ENCODE data around the gene MAP2K5.

MAP2K5 gene

DNA sequence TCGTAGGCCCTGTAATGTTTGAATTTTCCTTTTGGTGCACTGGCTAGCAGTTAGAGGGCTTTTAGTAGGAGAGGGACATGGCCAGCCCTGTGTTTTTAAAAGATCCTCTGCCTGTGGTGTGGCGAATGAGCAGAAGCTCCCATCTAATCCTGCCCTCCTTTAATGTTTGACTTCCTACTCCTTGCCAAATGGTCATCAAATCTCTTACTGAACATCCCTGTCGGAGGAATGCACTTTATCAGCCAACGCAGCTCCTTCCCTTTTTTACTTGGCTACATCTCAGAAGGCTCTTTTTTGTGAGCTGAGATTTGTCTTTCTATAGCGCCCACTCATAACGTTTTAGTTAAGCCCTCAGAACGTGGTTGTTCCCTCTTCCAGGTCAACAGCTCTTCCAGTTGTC lies 44.8 kb downstream of the MAP2K5 start:
- TF ChIP-seq, protein P1, sequence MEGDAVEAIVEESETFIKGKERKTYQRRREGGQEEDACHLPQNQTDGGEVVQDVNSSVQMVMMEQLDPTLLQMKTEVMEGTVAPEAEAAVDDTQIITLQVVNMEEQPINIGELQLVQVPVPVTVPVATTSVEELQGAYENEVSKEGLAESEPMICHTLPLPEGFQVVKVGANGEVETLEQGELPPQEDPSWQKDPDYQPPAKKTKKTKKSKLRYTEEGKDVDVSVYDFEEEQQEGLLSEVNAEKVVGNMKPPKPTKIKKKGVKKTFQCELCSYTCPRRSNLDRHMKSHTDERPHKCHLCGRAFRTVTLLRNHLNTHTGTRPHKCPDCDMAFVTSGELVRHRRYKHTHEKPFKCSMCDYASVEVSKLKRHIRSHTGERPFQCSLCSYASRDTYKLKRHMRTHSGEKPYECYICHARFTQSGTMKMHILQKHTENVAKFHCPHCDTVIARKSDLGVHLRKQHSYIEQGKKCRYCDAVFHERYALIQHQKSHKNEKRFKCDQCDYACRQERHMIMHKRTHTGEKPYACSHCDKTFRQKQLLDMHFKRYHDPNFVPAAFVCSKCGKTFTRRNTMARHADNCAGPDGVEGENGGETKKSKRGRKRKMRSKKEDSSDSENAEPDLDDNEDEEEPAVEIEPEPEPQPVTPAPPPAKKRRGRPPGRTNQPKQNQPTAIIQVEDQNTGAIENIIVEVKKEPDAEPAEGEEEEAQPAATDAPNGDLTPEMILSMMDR (conservative IDR thresholded peaks at IDR 0.05; ENCODE audit: low read length), result no peak
- no peak for TF ChIP-seq EZH2phosphoT487 (IDR thresholded peaks at IDR 0.05; ENCODE audit: borderline replicate concordance)

DNA sequence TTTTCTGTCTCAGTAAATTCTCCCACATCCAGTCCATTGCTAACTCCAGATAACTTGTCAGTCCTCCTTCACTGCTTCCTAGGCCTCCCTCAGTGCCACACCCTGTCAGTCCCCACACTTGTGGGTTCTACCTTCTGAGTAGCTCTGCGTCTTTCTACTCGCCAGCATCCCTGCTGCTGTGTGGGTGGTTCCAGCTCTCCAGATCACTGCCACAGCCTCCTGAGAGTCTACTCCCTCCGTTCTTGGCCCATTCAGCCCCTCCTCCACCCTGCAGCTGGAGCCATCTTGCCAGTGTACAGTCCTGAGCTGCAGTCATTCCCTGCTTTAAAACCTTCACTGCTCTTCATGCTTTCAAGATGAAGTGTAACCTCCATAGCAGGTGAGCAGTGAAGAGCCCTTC lies 45.3 kb downstream of the MAP2K5 start:
- no peaks in the 10 kb centered on the region for H3K79me2 ChIP-seq (ENCODE audit: insufficient read depth, low read length)
- H3K9ac ChIP-seq (ENCODE audit: low read depth, low read length, poor library complexity, severe bottlenecking), result no peak overlapping the region
- H3K4me3 ChIP-seq (ENCODE audit: low read length, poor library complexity, severe bottlenecking), result no peak overlapping the region
- no peaks in the 10 kb centered on the region for H3K4me1 ChIP-seq (ENCODE audit: insufficient read depth, low read length, poor library complexity, severe bottlenecking)
- H3K9me2 ChIP-seq (replicated peaks; ENCODE audit: low read depth, low read length), result no peaks in the 10 kb centered on the region
- TF ChIP-seq, protein P1 (conservative IDR thresholded peaks at IDR 0.05; ENCODE audit: low read length), result no peak
- no peak for TF ChIP-seq EZH2phosphoT487 (IDR thresholded peaks at IDR 0.05; ENCODE audit: borderline replicate concordance)
- no peak overlapping the region for H3K4me2 ChIP-seq (ENCODE audit: low read depth, low read length, poor library complexity, severe bottlenecking)
- H2AFZ ChIP-seq (ENCODE audit: low read length), result no peak overlapping the region
- peaks cover 61% of the 10 kb centered on the region; the same call in 1 of the 2 replicates for H3K36me3 ChIP-seq (ENCODE audit: insufficient read depth, low read length)
- no peaks in the 10 kb centered on the region for H3K27me3 ChIP-seq (ENCODE audit: insufficient read depth, low read length, poor library complexity, severe bottlenecking)
- H3K9me3 ChIP-seq (ENCODE audit: insufficient read depth, low read depth, low read length), result no peaks in the 10 kb centered on the region
- H3F3A ChIP-seq (ENCODE audit: low read depth), result no peaks in the 10 kb centered on the region
- H4K20me1 ChIP-seq (ENCODE audit: insufficient read depth, low read length, poor library complexity, severe bottlenecking), result no peaks in the 10 kb centered on the region

More for the DNA sequence above, 44.8 kb downstream of the MAP2K5 start:
- Histone ChIP-seq H2AFZ (ENCODE audit: low read length) (no peak overlapping the region), H3K79me2 (ENCODE audit: insufficient read depth, low read length) (no peaks in the 10 kb centered on the region), H3K27me3 (ENCODE audit: insufficient read depth, low read length, poor library complexity, severe bottlenecking) (no peaks in the 10 kb centered on the region), H3K4me1 (ENCODE audit: insufficient read depth, low read length, poor library complexity, severe bottlenecking) (no peaks in the 10 kb centered on the region), H3K9me2 (replicated peaks; ENCODE audit: low read depth, low read length) (no peaks in the 10 kb centered on the region), H4K20me1 (ENCODE audit: insufficient read depth, low read length, poor library complexity, severe bottlenecking) (no peaks in the 10 kb centered on the region), H3K4me2 (ENCODE audit: low read depth, low read length, poor library complexity, severe bottlenecking) (no peak overlapping the region), H3K9ac (ENCODE audit: low read depth, low read length, poor library complexity, severe bottlenecking) (no peak overlapping the region), H3K36me3 (ENCODE audit: insufficient read depth, low read length) (peaks cover 60% of the 10 kb centered on the region; the same call in 1 of the 2 replicates), H3K9me3 (ENCODE audit: insufficient read depth, low read depth, low read length) (no peaks in the 10 kb centered on the region), H3K4me3 (ENCODE audit: low read length, poor library complexity, severe bottlenecking) (no peak overlapping the region), H3F3A (ENCODE audit: low read depth) (no peaks in the 10 kb centered on the region)

DNA sequence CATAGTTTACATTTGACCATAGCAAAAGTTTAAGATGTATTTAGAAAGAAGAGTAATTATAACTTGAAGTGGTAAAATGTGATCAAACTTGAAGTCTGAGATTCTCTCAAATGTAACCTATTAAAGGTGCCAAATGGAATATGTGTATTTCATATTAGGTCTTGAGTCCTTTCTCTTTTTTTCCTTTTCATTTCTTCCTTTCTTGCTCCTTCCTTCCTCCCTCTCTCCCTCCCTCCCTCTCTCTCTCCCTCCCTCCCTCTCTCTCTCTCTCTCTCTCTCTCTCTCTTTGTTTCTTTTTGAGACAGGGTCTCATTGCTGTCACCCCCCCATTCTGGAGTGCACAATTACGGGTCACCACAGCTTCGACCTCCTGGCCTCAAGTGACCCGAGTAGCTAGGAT lies 47.7 kb downstream of the MAP2K5 start:
- no peaks in the 10 kb centered on the region for H3K4me1 ChIP-seq (ENCODE audit: insufficient read depth, low read length, poor library complexity, severe bottlenecking)
- peaks cover 77% of the 10 kb centered on the region; the same call in 1 of the 2 replicates for H3K36me3 ChIP-seq (ENCODE audit: insufficient read depth, low read length)
- no peaks in the 10 kb centered on the region for H3K79me2 ChIP-seq (ENCODE audit: insufficient read depth, low read length)
- TF ChIP-seq, protein P1 (conservative IDR thresholded peaks at IDR 0.05; ENCODE audit: low read length), result no peak
- TF ChIP-seq EZH2phosphoT487 (IDR thresholded peaks at IDR 0.05; ENCODE audit: borderline replicate concordance), result no peak
- H3K4me2 ChIP-seq (ENCODE audit: low read depth, low read length, poor library complexity, severe bottlenecking), result no peak overlapping the region
- H4K20me1 ChIP-seq (ENCODE audit: insufficient read depth, low read length, poor library complexity, severe bottlenecking), result no peaks in the 10 kb centered on the region
- no peak overlapping the region for H2AFZ ChIP-seq (ENCODE audit: low read length)
- no peak overlapping the region for H3K9ac ChIP-seq (ENCODE audit: low read depth, low read length, poor library complexity, severe bottlenecking)
- no peaks in the 10 kb centered on the region for H3K9me3 ChIP-seq (ENCODE audit: insufficient read depth, low read depth, low read length)
- H3F3A ChIP-seq (ENCODE audit: low read depth), result no peaks in the 10 kb centered on the region
- no peaks in the 10 kb centered on the region for H3K9me2 ChIP-seq (replicated peaks; ENCODE audit: low read depth, low read length)
- H3K4me3 ChIP-seq (ENCODE audit: low read length, poor library complexity, severe bottlenecking), result no peak overlapping the region
- no peaks in the 10 kb centered on the region for H3K27me3 ChIP-seq (ENCODE audit: insufficient read depth, low read length, poor library complexity, severe bottlenecking)
